Islet of Langerhans (tissue), 1 donor: Measurements from ENCODE around the gene ASF1A.
"Not testable (repeated sequence)": the region's sequence is repeated elsewhere in the genome, so short reads cannot be mapped to it uniquely, and the experiment has no call there.

Experiments
- FAIRE-seq: peaks from one replicate; lab custom pipeline; 2011; peaks lifted over from hg19 to GRCh38; lab: Jason Lieb, UNC

ASF1A gene

DNA sequence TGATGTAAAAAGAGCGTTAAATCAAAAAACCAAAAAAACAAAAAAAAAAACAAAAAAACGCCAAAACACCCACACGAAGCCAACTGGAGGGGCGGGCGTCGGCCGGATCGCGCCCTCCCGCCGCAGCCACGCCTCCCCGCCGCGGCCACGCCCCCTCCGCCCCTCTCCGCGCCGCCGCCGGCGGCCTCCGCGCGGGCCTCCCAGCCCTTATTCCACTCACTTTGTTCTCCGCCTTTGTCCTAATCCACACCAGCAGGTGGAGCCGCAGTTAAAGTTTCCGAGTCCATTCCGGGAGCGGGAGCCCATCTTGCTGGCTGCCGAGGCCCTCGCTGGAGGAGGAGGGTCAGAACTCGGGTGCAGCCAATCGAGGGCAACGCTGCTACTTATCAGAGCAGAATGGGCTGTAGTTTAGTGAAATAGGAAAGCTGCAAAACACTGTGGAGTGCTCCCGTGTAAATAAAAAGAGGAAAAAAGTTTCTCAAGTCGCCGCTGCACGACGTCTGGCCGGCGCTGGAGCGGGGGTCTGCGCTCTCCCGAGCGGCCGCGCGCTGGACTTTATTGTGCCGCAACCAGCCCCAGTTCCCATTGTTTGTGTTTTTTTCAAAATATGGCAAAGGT, at the start of gene ASF1A:
Gene ASF1A, plus strand, starts transcription at position 346 of the 618 bp plus-strand sequence. Its CDS starts 262 bp downstream, at position 608.
- no peak for FAIRE-seq

DNA sequence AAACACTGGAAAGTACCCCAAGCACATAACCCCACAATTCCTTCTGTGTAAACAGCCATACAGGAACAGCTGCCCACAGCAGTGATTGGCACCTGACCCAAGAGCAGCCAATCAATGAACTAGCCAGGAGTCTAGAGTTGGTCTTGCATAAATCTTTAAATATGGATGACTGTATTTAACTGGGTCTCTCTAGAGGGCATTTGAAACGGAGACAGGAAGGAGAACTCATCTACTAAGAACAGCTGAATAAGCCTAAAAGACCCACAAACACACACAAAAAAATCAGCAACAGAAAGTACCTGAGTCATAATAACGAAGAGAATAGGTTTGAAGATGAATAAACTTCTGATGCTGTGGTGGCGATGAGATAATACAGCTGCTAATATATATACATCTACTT, 49.0 kb upstream of the ASF1A start:
- FAIRE-seq: no peak

DNA sequence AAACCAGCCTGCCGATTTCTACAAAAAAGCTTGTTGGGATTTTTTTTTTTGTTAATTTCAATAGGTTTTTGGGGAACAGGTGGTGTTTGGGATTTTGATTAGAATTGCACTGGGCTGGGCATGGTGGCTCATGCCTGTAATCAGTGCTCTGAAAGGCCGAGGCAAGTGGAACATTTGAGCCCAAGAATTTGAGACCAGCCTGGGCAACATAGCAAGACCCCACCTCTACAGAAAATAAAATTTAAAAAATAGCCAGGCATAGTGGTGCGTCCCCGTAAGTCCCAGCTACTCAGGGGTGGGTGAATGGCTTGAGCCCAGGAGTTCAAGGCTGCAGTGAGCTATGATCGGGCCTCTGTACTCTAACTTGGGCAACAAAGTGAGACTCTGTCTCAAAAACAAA, 40.5 kb upstream of the ASF1A start:
- FAIRE-seq: no peak

DNA sequence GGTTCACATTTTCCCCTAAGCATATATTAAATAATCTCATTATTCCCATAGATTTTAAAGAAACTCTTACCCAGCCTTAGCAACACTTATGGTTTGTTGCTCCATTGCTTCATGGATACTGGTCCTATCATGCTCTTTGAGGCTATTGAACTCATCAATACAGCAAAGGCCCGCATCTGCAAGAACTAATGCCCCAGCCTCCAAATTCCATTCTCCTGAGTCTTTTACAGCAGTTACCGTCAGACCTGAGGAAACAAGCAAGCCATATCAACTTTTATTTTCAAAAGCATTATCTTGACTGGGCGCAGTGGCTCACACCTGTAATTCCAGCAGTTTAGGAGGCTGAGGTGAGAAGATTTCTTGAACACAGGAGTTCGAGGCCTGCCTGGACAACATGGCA, 37.7 kb upstream of the ASF1A start:
- no peak for FAIRE-seq

DNA sequence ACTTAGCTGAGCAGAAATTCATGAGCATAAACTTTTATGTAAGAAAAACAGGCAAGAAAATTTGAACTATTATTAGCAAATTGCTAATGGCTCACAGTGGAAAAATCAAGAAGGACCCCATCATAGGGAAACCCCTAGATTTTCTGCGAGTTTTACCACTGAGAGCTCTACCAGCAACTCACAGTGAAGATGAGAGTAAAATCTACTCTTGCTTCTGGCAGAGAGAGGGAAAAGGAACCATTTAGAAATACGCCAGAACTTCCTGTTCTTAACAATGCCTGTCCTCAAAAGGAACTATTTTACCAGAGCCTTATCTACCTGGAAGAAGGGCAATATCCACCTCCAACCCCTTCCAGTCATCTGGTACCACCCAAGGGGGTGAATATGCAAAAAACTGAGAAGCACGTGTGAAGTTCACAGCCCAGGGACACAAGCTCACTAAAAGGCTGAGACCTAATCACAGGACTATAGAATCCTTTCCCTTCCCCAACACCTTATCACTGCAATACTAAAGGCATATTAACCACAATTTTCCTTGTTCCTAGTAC, 34.4 kb upstream of the ASF1A start:
- no peak for FAIRE-seq

DNA sequence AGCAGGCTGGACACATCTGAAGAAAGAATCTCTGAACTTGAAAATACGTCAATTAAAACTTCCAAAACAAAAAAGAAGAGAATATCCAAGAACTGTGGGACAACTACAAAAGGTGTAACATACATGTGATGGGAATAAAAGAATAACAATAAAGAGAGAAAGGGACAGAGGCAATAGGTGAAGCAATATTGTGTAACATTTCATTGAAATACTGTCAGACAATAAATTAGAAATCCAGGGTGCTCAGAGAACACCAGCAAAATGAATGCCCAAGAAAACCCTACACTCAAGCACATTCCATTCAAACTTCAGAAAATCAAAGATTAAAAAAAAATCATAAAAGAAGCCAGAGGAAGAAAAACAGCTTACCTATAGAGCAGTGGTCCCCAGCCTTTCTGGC, 33.6 kb upstream of the ASF1A start:
- FAIRE-seq: no peak

DNA sequence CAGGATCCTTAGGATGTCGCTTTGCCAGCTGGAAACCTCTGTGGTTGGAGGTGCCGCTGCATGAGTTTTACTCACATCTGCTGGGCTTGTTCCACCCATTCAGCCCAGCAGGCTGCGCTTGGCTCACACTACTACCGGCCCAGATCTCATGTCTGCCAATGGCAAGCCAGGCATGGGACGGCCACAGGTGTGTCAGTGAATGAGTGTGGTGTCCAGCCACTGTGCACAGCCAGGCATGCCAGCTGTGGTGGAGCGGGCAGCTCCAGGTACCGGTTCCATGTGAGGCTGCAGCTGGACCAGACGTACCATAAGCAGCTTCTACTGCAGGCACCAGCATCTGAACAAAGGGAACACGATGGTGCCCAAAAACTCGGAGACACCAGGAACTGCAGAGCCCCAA, 33.1 kb upstream of the ASF1A start:
- no peak for FAIRE-seq

DNA sequence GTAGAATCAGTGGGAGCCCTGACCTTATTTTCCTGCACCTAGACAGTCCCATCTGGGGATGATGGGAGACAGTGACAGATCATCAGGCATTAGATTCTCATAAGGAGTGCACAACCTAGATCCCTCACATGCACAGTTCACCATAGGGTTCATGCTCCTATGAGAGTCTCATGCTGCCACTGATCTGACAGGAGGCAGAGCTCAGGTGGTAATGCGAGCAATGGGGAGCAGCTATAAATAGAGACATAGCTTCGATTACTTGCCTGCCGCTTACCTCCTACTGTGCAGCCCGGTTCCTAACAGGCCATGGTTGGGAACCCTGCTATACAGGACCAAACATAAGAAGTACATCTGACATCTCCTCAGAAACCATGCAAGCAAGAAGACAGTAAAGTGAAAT, 31.5 kb upstream of the ASF1A start:
- no peak for FAIRE-seq

DNA sequence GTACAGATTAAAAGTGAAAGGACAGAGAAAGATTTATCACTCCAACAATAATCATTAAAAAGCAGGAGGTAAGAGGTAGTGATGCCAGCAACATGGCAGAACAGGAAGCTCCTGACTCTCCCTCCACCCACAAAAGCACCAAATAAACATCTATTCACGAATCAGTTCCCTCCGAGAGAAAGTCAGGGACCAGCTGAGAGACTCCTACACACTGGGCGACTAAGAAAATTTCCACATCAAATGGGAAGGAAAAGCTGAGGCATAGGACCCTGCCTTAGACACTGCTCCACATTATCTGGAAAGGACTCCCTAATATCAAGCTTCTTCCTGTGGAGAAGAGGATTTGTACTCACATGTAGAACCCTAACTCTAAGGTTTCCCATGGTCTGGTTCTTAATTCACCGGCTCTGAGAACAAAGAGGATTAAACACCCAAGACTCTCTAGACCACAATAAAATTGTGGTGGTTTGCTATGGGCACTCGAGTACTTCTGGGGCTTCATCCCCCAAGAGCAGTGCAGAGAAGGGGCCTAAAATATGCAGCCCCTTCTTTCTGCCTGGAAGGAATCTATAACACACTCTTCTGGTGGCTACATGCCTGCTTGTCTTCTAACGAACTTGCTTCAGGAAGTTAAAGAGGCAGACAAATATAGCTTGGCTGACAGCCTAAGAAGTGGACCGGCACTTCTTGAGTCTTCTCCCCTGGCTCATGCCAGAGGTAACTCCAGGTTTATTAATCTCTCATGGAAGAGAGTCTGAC, 29.4 kb upstream of the ASF1A start:
- FAIRE-seq: no peak

DNA sequence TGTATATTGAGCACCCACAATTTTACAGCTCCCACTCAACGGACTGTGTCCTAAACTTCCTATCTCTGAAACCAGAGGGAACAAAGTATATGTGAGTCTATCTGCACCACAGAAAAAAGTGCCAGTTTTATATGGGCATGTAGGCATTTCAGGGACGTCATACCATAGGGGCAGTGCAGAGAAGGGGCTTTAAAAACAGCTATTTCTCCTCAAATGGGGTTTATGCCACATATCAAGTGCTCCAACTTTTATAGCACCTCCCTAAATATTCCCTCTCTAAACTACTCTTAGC, 28.9 kb upstream of the ASF1A start:
- no peak for FAIRE-seq

DNA sequence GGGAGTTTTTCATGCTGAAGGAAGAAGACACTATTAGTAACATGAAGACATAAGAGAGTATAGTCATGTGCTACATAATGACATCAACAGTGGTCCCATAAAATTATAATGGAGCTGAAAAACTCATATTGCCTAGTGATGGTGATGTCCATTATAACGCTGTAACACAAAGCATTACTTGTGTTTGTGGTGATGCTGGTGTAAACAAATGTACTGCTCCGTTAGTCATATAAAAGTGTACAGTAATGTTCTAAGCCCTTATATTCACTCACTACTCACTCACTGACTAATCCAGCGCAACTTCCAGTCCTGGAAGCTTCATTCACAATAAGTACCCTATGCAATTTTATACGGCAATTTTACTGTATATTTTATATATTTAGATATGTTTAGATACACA, 26.8 kb upstream of the ASF1A start:
- FAIRE-seq: no peak

DNA sequence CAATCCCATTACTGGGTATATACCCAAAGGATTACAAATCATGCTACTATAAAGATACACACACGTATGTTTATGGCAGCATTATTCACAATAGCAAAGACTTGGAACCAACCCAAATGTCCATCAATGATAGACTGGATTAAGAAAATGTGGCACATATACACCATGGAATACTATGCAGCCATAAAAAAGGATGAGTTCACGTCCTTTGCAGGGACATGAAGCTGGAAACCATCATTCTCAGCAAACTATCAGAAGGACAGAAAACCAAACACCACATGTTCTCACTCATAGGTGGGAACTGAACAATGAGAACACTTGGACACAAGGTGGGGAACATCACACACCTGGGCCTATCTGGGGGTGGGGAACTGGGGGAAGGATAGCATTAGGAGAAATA, 25.1 kb upstream of the ASF1A start:
- FAIRE-seq: not testable (repeated sequence)

DNA sequence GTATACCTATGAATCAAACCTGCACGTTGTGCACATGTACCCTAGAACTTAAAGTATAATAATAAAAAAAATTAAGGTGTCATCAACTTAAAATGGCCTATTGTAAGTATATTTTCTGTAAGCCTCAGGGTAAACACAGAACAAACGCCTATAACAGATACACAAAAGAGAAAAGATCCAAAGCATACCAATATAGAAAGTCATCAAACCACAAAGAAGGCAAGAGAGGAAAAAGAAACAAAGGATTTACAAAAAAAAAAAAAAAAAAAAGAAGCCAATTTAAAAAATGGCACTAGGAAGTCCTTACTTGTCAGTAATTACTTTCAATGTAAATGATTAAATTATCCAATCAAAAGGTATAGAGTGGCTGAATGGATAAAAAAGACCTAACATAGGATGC, 24.6 kb upstream of the ASF1A start:
- no peak for FAIRE-seq

DNA sequence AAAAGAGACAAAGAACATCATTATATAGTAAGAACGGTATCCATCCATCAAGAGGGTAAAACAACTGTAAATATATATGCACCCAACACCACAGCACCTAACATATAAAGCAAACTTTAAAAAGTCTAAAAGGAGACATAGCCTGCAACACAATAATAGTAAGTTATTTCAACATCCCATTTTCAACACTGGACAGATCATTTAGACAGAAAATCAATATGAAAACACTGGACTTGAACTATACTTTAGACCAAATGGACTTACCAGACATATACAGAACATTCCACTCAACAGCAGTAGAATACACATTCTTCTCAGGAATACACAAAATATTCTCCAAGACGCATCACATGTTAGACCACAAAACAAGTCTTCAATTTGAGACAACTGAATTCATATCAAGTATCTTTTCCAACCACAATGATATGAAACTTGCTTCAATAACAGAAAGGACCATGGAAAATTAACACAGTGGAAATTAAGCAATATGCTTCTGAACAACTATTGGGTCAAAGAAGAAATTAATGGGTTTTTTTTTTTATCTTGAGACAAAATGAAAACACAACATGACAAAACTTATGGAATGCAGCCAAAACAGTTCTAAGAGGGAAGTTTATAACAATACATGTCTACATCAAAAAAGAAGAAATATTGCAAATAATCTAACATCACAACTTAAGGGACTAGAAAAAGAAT, 23.9 kb upstream of the ASF1A start:
- peak; percentile 62 for FAIRE-seq

DNA sequence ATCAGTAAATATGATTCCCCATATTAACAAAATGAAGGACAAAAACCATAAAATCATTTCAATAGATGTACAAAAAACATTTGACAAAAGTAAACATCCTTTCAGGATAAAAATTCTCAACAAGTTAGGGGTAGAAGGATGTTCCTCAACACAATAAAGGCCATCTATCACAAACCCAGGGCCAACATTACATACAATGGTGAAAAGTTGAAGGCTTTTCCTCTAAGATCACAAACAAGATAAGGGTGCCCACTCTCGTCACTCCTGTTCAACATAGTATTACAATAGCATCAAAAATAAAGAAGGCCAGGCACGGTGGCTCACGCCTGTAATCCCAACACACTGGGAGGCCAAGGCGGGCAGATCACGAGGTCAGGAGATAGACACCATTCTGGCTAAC, 22.6 kb upstream of the ASF1A start:
- no peak for FAIRE-seq

DNA sequence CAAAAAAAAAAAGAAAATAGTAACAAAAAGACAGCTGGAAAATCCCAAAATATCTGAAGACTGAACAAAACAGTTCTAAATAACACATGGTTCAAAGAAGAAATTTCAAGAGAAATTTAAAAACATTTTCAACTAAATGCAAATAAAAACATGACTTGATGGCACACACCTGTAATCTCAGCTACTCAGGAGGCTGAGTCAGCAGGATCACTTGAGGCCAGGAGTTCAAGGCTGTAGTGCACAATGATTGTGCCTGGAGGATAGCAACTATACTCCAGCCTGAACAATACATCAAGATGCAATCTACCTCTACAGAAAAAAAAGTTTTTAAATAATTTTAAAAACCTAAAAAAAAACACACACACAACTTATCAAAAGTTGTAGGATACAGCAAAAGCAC, 21.6 kb upstream of the ASF1A start:
- FAIRE-seq: no peak

DNA sequence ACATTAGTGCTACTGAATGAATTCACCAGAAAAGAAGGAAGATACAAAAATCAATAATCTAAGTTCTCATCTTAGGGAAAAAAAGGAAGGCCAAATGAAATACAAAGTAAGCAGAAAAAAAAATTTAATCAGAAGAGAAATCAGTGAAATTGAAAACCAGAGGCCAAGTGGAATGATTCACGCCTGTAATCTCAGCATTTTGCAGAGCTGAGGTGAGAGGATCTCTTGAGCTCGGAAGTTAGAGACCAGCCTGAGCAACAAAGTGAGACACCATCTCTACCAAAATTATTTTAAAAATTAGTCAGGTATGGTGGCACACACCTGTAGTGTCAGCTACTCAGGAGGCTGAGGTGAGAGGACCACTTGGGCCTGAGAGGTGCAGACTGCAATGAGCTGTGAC, 21.2 kb upstream of the ASF1A start:
- no peak for FAIRE-seq

DNA sequence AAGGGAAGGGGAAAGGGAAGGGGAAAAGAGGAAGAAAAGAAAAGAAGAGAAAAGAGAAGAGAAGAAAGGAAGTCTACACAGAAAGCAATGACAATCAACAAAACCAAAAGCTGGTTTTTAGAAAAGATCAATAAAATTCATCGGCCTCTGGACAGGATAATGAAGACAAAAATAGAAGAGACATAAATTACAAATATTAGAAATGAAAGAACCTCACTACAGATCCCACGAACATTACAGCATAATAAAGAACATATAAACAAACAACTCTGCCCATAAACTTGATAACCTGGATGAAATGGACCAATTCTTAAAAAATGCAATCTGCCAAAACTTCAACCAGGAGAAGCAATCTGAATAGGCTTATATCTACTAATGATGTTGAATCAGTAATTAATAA, 20.7 kb upstream of the ASF1A start:
- no peak for FAIRE-seq

DNA sequence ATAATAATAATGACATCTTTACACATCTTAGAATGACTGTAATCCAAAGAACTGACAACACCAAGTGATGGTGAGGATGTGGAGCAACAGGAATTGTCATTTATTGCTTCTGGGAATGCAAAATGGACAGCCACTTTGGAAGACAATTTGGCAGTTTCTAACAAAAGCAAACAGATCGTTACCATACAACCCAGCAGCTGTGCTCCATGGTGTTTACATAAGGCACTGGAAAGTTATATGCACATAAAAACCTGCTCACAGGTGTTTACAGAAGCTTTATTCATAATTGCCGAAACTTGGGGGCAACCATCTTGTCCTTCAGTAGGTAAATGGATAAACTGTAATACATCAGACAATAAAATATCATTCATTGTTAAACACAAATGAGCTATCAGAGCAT, 18.3 kb upstream of the ASF1A start:
- FAIRE-seq: no peak

DNA sequence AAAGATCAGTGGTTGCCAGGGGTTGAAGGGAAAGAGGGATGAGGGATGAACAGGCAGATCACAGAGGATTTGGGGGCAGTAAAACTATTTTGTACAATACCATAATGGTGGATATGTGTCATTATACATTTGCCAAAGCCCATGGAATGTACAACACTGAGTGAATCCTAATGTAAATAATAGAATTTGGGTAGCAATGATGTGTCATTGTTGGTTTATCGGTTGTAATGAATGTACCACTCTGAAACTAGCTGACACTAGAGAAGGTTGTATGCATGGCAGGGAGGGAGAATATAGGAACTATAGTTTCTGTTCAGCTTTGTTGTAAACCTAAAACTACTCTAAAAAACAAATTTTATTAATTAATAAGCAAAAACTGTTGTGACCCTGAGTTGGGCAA, 17.8 kb upstream of the ASF1A start:
- FAIRE-seq: no peak

DNA sequence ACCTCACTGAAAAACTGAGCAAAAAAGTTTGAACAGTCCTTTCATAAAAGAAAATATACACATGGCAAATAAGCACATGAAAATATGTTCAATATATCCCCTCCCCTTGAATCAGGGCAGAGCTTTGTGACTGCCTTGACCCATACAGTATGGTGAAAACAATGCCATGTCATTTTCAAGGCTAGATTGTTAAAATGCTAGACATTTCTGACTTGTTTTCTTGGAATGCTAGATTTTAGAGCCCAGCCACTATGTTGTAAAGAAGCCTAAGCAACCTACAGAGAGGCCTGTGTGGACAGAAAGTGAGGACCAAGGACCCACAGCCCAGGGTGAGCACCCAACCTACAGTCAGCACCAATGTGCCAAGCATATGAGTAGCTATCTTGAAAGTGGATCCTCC, 17.1 kb upstream of the ASF1A start:
- FAIRE-seq: no peak

DNA sequence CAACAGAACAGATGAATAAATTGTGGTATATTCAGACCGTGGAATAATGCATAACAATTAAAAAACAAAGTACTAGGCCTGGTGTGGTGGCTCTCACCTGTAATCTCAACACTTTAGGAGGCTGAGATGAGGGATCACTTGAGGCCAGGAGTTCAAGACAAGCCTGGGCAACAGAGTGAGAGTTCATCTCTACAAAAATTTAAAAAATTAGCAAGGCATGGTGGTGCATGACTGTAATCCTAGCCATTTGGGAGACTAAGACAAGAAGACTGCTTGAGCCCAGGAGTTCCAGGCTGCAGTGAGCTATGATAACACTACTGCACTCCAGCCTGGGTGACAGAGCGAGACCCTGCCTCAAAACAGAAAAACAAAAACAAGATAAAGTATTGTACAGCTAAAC, 16.1 kb upstream of the ASF1A start:
- FAIRE-seq: no peak

DNA sequence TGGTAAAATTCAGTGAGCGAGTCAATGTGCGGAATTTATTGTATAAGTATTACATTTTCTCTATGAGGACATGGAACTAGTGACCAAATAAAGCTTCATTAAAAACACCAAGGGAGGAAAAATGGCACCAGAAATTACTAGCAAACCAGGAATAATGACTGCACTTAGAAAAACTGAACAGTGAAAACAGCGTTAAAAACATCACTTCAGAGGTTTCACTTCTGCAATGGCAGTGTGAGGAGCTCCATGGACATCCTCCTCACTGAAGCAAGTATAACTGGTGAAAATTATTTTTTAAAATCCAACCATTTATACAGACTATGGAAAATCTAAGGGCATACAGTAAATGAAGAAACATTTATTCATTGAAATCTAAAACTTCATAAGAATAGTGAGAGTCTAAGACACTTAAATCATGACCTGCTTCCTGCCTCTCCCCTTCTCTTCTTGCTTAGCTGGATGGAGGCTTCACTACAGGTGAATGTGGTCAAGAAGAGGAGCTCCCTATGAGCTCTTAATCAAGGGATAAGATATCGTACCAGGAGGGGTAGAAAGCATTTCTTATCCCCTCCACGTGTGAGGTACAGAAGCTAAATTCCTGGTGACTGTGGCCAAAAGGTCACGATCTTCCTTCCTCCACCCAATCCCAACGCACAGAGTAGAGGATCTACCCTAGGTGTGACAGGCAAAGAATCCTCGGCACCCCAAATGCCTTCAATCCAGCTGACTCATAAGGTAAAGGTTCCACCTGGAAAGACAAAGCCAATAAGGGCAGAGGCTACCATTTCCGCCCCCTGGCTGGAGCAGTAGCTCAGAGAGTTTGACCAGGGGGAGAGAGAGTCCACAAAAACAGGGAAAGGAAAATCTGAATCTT, 12.3 kb upstream of the ASF1A start:
- no peak for FAIRE-seq
